GM21423 (cell line): Measurements from ENCODE around the gene ADGRL3.
"Not testable (repeated sequence)": the region's sequence is repeated elsewhere in the genome, so short reads cannot be mapped to it uniquely, and the experiment has no call there.

ENCODE experiments used
- ATAC-seq: cut with Tn5 transposase; IDR thresholded peaks from one replicate; pipeline ENCODE4 v1.9.1; 2021; ENCODE audit warnings: mild to moderate bottlenecking, moderate library complexity; ENCODE audit not compliant: unreplicated experiment

ADGRL3 gene

DNA sequence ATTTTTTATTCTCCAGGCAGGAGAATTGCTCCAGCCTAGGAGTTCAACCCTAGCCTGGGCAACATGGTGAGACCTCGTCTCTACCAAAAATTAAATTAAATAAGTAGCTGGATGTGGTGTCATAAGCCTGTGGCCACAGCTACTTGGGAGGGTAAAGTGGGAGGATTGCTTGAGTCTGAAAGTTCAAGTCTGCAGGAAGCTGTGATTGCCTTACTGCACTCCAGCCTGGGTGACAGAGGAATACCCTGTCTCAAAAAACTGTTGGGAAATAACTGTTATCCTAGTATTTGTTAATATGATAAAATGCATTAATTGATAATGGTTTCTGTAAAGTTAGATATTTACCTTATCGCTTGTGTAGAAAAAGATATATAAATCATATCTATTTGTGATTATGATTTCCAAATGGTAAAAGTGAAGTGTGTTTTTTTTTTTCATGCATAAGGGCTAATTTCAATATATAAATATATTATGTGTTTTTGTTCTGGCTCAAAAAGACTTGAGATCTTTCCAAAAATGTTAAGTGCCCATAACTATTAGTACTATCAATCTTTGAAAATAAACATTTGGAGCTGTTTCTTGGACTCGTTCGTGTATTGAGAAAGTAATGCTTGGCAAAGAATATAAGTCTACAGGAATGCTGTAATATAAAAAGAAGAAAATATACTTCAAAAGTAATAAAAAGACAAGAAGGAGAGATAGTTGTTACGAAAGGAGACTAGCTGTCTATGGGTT, 396.6 kb downstream of the ADGRL3 start:
- ATAC-seq, result no peak

DNA sequence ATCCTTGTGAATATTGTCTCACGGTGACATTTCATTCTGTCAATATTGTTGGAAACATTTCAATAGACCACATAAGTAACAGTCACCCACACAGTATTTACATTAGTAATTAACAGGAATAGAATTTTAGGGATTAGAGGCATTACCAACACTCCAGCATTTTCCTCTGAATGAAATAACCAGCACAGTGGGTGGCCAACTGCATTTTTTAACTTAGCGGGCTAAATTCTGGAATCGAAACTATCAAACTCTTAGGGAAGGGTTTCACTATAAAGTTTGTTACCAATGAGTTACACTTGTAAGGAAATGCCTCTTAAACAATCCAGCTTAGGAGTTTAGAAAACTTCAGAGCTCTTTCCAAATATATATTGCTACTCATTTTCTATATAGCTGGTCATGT, 403.0 kb downstream of the ADGRL3 start:
- no peak for ATAC-seq

DNA sequence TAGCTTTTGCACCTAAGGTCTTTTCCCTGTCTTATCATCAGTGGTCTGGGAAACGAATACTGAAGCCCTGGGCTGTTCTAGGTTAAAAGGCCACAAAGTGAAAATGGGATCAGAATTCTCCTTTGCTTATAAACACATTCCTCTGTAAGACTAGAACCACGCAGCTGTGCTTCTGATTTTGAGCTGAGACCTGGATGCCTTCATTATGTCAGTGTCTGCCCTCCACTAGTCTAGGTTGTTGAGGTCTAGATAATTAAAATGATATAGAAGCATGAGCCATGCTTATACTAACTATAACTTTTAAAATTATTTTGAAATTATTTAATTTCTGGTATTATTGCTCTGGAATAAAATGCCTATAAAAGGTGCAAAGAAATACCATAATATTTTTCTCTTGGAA, 403.9 kb downstream of the ADGRL3 start:
- no peak for ATAC-seq

DNA sequence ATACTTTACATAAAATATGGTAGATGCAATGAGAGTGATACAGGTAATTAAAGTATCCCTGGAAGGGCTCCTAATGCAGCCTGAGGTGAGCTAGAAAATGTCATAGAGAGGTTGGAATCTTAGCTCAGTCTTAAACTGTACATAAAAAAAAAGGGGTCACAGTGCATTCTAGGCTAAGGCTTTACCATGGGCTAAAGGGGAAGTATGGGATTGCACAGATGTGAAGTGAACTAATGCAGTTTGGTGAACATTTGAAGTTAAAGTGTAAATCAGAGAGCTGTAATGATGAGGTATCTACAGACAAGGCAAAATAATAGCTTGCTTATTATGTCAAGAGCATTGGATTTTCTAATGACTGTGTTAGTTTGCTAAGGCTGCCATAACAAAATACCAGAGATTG, 405.9 kb downstream of the ADGRL3 start:
- no peak for ATAC-seq

DNA sequence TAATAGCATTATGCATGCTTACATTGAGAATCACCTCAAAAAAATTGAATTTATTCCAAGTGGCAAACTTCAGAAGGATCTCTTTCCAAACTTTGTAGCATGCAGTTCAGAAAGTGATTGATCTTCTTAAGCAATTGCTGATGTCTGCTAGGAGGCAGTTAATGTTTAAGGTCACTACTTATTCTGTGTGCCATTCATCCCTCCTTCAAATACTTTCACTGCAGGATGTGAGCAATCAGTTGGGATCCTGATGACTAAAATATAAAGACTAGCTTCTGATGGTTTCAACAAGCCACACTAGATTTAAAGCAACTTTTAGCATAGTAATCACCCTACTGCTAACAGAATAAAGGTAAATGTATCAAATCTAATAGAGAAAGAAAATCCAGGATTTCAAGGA, 414.1 kb downstream of the ADGRL3 start:
- ATAC-seq, result no peak

DNA sequence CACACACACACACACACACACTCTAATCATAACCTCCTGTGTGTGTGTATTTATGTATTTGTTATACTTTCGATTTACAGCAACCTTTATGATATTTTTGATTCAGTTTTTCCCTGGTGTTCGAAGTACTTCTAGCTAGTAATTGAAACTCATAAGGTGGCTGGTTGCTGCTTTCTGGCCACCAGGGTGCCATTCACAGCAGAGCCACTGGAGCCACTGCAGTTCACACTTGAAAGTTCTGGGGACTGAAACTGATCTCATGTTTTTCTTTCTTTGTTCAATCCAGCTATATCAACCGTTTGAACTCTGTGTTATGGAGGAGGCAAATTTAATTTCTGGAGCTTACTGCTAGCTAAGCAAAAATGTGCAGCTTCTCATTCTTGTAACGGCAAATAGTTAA, 419.4 kb downstream of the ADGRL3 start:
- no peak for ATAC-seq

DNA sequence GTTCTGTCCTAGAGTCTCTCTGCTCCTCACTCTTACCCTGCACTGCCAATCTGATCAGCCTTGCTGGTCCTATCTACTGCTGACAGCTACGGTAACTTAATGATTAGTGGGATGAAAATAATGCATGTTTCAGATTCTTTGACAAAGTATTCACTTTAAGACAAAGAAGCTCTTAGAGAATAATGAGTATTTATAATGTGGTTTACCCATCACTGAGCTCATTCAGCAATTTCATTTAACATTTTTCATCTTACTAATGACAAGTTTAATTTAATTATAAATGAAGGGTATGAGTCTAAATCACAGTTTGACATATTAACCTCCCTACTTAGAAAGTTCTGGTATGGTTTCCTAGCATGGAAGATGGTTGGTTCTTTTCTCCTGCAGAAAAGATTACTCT, 428.2 kb downstream of the ADGRL3 start:
- ATAC-seq, result no peak

DNA sequence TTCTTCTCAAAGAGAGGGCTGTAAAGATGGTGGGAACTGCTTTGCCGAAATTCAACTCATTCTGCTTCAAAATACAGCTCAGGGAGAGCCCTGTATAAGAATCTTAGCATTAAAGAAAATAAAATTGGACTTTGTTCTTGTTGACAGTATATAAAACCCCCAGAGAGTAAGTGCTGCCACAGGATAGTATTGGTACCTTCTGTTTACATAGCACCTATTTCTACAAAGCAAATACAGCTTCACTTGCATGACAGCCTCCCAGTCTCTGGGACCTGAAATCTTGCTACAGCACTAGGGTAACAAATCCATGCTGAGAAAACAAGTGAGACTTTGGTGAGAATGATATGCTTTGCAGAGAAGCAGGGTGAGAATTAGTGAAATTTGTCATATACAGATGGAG, 428.6 kb downstream of the ADGRL3 start:
- ATAC-seq, result no peak

DNA sequence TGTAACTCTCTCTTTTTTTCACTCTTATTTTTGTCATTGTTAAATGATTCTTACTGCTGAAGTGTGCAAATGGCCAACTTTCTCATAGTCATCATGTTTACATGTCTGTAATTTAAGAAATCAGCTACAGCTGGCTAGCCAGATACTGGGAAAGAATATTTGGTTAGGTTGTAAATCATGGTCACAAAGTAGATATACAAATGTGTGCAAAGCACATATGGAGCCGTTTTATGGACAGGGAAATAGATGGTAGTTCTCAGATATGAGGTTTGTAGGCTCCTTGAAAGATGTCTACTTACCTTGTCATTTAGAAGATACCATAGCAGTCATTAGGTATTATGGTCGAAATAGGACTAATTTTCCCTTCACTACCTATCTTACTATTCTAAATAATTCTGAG, 430.4 kb downstream of the ADGRL3 start:
- no peak for ATAC-seq

DNA sequence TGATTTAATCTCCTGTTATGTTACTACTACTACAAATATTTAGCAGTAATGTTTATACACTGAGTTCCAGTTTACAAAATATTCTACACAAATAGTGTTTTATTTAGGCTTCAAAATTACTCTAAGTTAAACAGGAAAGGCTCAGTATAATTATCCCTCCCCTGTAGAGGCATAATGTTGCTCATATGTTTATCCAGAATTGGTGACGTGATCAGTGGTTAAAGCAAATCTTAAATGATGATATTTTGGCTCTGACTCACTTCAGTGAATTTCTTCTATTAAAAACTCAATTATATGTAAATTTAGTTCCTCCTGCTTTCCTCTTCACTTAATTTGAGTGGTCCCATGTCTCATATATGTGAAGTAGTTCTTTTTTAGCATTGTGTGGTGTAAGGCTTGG, 438.5 kb downstream of the ADGRL3 start:
- ATAC-seq, result no peak

DNA sequence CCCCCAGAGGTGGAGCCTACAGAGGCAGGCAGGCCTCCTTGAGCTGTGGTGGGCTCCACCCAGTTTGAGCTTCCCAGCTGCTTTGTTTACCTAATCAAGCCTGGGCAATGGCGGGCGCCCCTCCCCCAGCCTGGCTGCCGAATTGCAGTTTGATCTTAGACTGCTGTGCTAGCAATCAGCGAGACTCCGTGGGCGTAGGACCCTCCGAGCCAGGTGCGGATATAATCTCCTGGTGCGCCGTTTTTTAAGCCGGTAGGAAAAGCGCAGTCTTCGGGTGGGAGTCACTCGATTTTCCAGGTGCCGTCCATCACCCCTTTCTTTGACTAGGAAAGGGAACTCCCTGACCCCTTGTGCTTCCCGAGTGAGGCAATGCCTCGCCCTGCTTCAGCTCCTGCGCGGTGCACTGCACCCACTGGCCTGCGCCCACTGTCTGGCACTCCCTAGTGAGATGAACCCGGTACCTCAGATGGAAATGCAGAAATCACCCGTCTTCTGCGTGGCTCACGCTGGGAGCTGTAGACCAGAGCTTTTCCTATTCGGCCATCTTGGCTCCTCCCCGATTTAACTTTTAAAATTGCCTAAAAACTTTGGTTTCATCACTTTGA, 446.7 kb downstream of the ADGRL3 start:
- not testable (repeated sequence) for ATAC-seq

DNA sequence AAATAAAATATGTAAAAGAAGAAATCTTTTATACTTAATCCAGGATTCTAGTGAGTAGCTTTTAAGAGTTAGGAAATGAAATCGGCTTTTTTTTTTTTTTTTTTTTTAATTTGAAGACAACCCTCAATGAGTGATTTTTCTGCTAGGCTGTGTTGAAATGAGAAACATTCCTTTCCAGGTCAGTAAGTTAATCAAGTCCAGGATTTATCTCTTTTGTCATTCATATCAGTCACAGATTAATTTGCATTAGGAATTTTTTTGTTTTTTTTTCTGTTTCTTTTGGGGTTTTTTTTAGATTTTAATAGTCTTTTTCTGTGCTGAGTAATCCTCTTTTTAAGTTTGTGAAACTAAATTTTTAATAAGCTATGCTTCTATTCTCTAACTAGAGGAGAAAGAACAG, 448.1 kb downstream of the ADGRL3 start:
- no peak for ATAC-seq

DNA sequence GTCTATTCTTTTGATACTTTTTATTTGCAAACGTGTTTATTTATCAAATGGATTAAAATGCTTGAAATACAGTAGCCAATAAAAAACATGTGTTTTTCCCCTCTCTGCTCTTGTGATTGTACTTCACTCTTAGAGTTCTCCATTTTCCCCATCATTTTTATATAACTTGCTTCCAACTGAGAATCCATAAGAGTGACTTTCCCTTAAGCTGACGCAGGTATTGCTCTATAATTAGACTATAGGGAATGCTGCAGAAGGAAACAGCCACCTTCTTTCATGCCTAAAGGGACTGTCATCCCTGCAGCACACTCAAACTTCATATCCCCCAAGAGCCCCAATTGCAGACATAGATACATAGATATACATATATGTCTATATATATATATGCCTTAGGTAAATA, 456.9 kb downstream of the ADGRL3 start:
- ATAC-seq, result no peak

DNA sequence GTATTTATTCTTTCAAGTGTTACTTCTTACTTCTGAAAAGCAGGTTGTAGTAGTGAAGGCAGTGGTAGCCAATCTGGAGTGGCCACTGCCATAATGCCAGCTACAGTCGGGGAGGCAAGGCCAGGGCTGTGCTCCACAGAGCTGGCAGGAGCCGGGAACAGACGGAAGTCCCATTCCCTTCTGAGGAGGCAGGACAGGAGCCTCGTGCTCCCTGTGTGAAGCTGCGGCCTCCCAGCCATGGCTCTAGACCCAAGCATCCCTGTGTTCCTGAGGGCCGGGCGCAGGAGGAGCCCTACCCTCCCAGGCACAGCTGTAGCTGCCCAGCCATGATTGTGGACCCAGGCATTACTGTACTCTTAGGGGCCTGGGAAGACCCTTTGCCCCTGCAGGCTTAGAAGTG, 461.8 kb downstream of the ADGRL3 start:
- no peak for ATAC-seq

DNA sequence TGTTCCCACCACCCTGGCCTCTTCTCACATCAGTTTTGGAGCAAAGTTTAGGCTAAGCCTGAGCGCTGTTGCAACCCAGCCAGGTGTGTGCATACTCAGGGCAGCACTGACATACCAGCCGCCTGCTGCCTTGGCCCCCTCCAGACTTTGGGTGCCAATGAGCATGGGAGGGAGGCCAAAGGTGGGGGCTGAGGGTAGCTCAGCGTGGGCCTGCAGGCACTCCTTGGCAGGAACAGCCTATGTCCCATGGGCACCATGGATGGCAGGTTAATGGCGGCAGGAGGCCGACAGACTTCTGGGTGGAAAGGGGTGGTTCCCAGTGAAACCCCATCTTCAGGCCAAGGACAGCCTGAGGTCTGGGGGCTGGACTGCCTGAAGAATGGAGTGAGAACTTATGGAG, 462.2 kb downstream of the ADGRL3 start:
- no peak for ATAC-seq

DNA sequence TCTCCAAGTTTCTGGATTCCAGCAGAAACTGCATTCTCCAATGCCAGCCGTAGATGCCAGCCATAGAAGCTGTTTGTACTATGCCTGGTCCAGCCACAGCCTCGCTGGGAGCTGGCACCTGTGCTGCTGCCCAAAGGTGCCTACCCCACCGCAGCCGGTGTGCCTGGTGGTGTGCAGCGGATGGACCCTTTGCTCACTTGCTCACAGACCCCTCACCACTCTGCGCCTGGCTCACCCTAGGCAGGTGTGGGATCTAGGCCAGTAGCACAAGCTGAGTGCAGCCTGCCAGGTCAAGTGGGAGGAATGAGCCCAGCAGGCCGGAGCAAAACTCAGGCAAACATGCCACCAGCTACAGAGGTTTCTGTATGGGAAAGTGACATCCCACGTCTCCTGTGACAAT, 463.2 kb downstream of the ADGRL3 start:
- ATAC-seq, result no peak

DNA sequence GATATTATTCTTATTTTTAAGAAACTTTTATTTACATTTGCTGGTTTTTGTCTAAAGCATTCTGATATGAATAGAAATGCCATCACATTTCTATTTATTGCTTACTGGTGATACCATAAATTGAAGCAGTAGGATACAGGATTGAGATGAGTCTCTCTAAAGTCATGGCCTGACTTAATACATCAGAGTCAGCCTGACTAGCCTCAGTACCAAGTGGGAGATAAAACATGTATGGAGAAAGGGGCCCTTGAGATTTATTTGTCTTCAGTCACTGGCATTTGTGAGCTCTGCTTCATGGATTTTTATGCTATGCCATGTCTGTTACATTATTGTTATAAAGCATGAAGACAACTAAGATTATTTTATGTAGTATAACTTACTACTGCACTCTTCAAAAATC, 465.5 kb downstream of the ADGRL3 start:
- no peak for ATAC-seq

DNA sequence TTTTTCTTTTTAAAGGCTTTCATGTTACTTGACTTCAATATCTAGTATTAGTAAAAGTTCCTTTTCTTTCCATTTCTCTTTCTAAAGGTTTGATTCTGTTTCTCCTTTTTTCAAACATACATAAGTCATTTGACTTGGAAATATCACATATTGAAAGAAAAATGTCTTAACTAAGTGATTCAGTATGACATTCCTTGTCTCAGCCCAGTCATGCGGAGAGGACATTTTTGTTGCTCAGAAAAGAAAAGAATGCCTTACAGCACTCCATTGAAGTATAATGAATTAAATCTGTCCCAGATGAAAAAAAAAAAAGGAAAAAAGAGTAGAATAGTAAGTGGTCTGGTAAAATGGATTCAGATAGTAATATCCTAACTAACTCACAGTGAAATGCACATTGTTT, 466.1 kb downstream of the ADGRL3 start:
- no peak for ATAC-seq

DNA sequence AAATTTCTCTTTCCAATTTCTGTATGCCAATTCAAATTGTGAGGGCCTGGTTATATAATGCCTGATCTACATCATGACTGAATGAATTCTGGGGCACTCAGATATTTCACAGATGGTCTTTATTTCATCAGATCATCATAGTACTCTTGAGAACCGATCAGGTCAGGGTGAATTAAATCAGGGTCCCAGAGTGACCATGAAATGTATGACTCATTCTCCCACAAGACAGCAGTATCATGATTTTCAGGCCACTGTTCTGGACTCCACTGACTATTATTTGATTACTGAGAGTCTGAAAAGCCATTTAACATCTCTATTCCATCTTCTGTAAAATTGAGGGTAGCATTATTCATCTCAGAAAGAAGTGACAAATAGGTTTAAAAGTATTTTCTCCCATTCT, 471.5 kb downstream of the ADGRL3 start:
- ATAC-seq, result no peak

DNA sequence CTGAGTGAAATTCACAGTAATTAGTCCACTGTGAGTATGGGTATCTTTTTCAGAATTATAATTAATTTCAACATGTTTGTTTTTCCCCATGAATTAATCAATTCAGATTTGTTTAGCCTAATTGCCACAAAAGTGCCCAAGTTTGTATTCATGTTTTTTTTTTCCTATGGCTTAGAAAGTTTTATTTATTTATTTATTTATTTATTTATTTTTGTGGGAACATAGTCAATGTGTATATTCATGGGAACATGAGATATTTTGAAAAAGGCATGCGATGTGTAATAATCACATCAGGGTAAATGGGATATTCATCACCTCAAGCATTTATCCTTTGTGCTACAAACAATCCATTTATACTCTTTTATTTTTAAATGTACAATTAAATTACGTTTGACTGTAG, 475.3 kb downstream of the ADGRL3 start:
- ATAC-seq, result no peak

DNA sequence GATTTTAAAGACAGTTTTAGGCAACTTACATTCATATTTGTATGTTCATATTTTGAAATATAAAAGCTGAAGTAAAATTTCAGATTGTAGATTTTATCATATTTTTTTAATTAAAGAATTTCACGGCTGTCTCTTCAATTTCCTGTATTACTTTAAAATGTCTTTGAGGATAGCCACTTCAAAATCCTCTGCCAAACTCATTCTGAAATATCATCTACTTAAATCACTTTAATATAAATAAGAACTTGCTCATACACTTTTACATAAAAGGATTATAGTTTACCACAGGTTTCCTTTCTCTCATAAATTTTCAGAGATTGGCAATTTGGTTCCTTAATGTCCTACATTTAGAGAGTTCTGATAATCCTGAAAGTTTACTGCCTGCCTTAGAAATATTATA, 478.2 kb downstream of the ADGRL3 start:
- no peak for ATAC-seq

DNA sequence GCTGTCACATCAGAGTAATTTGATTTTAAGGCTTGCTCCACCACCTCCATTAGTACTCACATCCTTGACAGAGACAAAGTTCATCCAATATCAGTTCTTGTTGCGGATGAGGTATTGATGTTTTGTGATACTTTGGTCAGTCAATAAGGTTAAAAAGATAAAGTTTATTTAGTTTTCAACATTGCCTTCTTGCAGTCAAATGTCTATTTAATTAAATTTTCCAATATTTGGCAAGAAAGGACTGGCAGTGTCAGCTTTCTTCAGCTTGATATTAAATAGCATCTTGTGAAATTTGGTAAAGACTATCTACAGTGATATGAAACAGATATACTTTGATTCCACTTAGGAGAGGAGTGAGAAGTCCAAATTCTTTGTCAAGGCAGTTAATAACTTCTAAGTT, 493.4 kb downstream of the ADGRL3 start:
- no peak for ATAC-seq

DNA sequence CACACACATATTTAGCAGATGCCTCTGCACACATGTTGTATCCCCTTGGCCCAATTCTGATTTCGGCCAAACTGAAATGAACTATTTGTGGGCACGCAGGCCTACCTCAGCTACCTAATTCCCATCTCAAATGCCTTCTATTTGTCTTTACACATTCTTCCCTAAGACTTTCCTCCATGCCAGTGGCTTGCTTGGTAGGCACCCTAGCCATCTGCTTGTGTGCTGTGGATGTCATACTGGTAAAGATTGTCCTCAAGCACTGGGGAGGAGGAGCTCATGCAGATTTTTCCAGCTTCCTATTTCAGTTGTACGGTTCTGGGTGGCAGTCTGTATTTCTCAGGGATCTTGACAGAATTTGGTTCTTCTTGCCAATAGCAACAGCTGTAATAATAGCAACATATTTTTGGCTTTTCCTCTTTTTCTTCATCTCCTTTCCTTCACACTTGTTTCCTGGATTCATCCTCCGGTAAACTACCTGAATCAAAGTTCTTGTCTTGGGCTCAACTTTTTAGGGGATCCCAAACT, 514.3 kb downstream of the ADGRL3 start:
- ATAC-seq, result no peak
